ENCODE results near the gene ADCY1. TPM values are rescaled to one million over a fixed set of nuclear protein-coding genes. Genes with fewer than 3 reads are reported as not detected.
A peak's percentile ranks its signal among the peaks of the same experiment; 100 is the strongest.

Gene ADCY1
- total RNA-seq, 1 donor, result under 0.01 TPM

- DNase-seq (ENCODE audit: low read depth in 2 of 3, low spot score in 2 of 3), result no peak
Measured at GRCh38 chr7:45576249-45576929, 2.2 kb downstream of the ADCY1 start.

- no peak for DNase-seq (ENCODE audit: low read depth in 2 of 3, low spot score in 2 of 3)
Measured at GRCh38 chr7:45578022-45578421, 3.9 kb downstream of the ADCY1 start.

GRCh38 chr7:45578467-45578866, 4.3 kb downstream of the ADCY1 start:
- no peak for DNase-seq (ENCODE audit: low read depth in 2 of 3, low spot score in 2 of 3)

GRCh38 chr7:45579391-45579801, 5.2 kb downstream of the ADCY1 start:
- DNase-seq (ENCODE audit: low read depth in 2 of 3, low spot score in 2 of 3), result no peak

GRCh38 chr7:45580053-45580872, 6.1 kb downstream of the ADCY1 start:
- peak in 1 of 3 donors; percentile 34 for DNase-seq (ENCODE audit: low read depth in 2 of 3, low spot score in 2 of 3)

- DNase-seq (ENCODE audit: low read depth in 2 of 3, low spot score in 2 of 3), result no peak
Measured at GRCh38 chr7:45581271-45581780, 7.2 kb downstream of the ADCY1 start.

- no peak for DNase-seq (ENCODE audit: low read depth in 2 of 3, low spot score in 2 of 3)
Measured at GRCh38 chr7:45582136-45582749, 8.1 kb downstream of the ADCY1 start.

- no peak for DNase-seq (ENCODE audit: low read depth in 2 of 3, low spot score in 2 of 3)
Measured at GRCh38 chr7:45582868-45583277, 8.7 kb downstream of the ADCY1 start.

- no peak for DNase-seq (ENCODE audit: low read depth in 2 of 3, low spot score in 2 of 3)
Measured at GRCh38 chr7:45583296-45583695, 9.1 kb downstream of the ADCY1 start.

- DNase-seq (ENCODE audit: low read depth in 2 of 3, low spot score in 2 of 3), result no peak
Measured at GRCh38 chr7:45584261-45585210, 10.4 kb downstream of the ADCY1 start.

GRCh38 chr7:45585628-45586027, 11.5 kb downstream of the ADCY1 start:
- DNase-seq (ENCODE audit: low read depth in 2 of 3, low spot score in 2 of 3), result no peak

GRCh38 chr7:45586542-45587520, 12.7 kb downstream of the ADCY1 start:
- no peak for DNase-seq (ENCODE audit: low read depth in 2 of 3, low spot score in 2 of 3)

- DNase-seq (ENCODE audit: low read depth in 2 of 3, low spot score in 2 of 3), result no peak
Measured at GRCh38 chr7:45588466-45588865, 14.3 kb downstream of the ADCY1 start.

GRCh38 chr7:45589061-45589460, 14.9 kb downstream of the ADCY1 start:
- DNase-seq (ENCODE audit: low read depth in 2 of 3, low spot score in 2 of 3), result no peak

- DNase-seq (ENCODE audit: low read depth in 2 of 3, low spot score in 2 of 3), result no peak
Measured at GRCh38 chr7:45589915-45590678, 15.9 kb downstream of the ADCY1 start.

GRCh38 chr7:45590679-45591057, 16.5 kb downstream of the ADCY1 start:
- no peak for DNase-seq (ENCODE audit: low read depth in 2 of 3, low spot score in 2 of 3)

GRCh38 chr7:45591101-45591906, 17.1 kb downstream of the ADCY1 start:
- DNase-seq (ENCODE audit: low read depth in 2 of 3, low spot score in 2 of 3), result no peak

Data from hematopoietic multipotent progenitor cell (in vitro differentiated cells).